WTC11 (cell line): ENCODE measurements around the gene B3GALNT1. TPM values are rescaled to one million over a fixed set of nuclear protein-coding genes. Genes with fewer than 3 reads are reported as not detected.
"Not testable (repeated sequence)": the region's sequence is repeated elsewhere in the genome, so short reads cannot be mapped to it uniquely, and the experiment has no call there.

ENCODE experiments used
- ATAC-seq: fragments of 200-7000 bp; cut with Tn5 transposase; 2 replicates; pipeline ENCODE4 v1.10.0; 2021; ENCODE audit warnings: mild to moderate bottlenecking, moderate library complexity
- CTCF ChIA-PET: fragments of 300-600 bp; sonication (Branson Sonifier 250); formaldehyde crosslinking; loops from one replicate; lab custom pipeline; 2021; ENCODE audit warnings: antibody characterized with exemption; lab: Charles Lee
- POLR2A ChIA-PET: fragments of 350-600 bp; sonication (Branson Sonifier 250); formaldehyde crosslinking; loops from one replicate; lab custom pipeline; 2021; ENCODE audit warnings: antibody characterized with exemption; lab: Charles Lee
- DNase-seq: peaks from one replicate; pipeline ENCODE4 v3.0.0; 2021; ENCODE audit warnings: low spot score
- H3K27ac Mint-ChIP-seq: 2 replicates; pipeline ENCODE4 v1.8.0; 2021; ENCODE audit warnings: mixed read lengths
- H3K27me3 Mint-ChIP-seq: 2 replicates; pipeline ENCODE4 v1.8.0; 2021; ENCODE audit warnings: low read depth, mild to moderate bottlenecking, moderate library complexity, mixed read lengths
- H3K36me3 Mint-ChIP-seq: 2 replicates; pipeline ENCODE4 v1.8.0; 2021; ENCODE audit warnings: mixed read lengths
- H3K4me1 Mint-ChIP-seq: 2 replicates; pipeline ENCODE4 v1.8.0; 2022; ENCODE audit warnings: mixed read lengths
- H3K4me3 Mint-ChIP-seq: 2 replicates; pipeline ENCODE4 v1.8.0; 2021; ENCODE audit warnings: mild to moderate bottlenecking, moderate library complexity, mixed read lengths
- H3K9me3 Mint-ChIP-seq: 2 replicates; pipeline ENCODE4 v1.8.0; 2021; ENCODE audit warnings: mixed read lengths
- NFE2L1 ChIP-seq: sonication (generic); formaldehyde crosslinking; IDR thresholded peaks from 2 replicates; pipeline ENCODE4 v1.8.1; 2023; ENCODE audit warnings: missing genetic modification reagents
- OVOL2 ChIP-seq: fragments of 250-450 bp; sonication (Bioruptor Pico); IDR thresholded peaks from 2 replicates; pipeline ENCODE4 v1.9.0; 2021; ENCODE audit warnings: mild to moderate bottlenecking, borderline replicate concordance
- ZNF317 ChIP-seq: sonication (generic); formaldehyde crosslinking; IDR thresholded peaks from 2 replicates; pipeline ENCODE4 v1.8.1; 2023; ENCODE audit warnings: low read depth, mild to moderate bottlenecking, moderate library complexity, missing genetic modification reagents, borderline replicate concordance
- total RNA-seq: library from RNA; stranded (reverse); gene quantifications from 3 replicates; pipeline ENCODE4 v1.2.3, GENCODE V29; 2021
- TF ChIP-seq, protein P1 (sequence below): sonication (generic); formaldehyde crosslinking; IDR thresholded peaks from 2 replicates; pipeline ENCODE4 v1.8.0; 2023; ENCODE audit warnings: missing genetic modification reagents, mild to moderate bottlenecking, borderline replicate concordance
- TF ChIP-seq, protein P2 (sequence below): fragments of 250-450 bp; sonication (Bioruptor Pico); IDR thresholded peaks from 2 replicates; pipeline ENCODE4 v1.9.0; 2021; ENCODE audit warnings: mild to moderate bottlenecking
- TF ChIP-seq, protein P3 (sequence below): sonication (generic); formaldehyde crosslinking; IDR thresholded peaks from 2 replicates; pipeline ENCODE4 v1.8.1; 2023; ENCODE audit warnings: mild to moderate bottlenecking, moderate library complexity, missing genetic modification reagents
- TF ChIP-seq, protein P4 (sequence below): sonication (generic); formaldehyde crosslinking; IDR thresholded peaks from 2 replicates; pipeline ENCODE4 v1.8.1; 2023; ENCODE audit warnings: mild to moderate bottlenecking, missing genetic modification reagents, moderate library complexity

Gene B3GALNT1
- total RNA-seq, 1 experiment from 2014 or later: 4.2 TPM

DNA sequence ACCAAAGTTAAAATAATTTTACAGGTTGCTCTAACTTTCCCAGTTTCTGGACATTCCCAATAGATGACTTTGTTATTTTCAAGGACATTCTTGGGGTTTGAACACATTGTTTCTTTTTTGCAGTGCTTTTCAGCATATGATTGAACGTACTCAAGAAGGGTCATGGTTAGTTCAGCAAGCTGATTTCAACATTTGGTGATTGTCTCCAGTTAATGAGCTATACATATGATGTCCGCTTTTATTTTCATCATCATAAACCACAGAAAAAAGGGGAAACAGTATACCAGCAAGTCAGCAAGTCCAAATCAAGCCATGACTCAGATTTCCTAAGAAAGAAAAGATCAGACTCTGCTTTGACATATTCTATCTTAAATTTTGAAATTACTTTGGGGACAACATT is 69.4 kb downstream of the B3GALNT1 start (continued):
- TF ChIP-seq NFE2L1 (CRISPR knock-in tag) (no peak), ZNF317 (CRISPR knock-in tag) (no peak), OVOL2 (CRISPR knock-in tag) (no peak)
- TF ChIP-seq, protein P1, sequence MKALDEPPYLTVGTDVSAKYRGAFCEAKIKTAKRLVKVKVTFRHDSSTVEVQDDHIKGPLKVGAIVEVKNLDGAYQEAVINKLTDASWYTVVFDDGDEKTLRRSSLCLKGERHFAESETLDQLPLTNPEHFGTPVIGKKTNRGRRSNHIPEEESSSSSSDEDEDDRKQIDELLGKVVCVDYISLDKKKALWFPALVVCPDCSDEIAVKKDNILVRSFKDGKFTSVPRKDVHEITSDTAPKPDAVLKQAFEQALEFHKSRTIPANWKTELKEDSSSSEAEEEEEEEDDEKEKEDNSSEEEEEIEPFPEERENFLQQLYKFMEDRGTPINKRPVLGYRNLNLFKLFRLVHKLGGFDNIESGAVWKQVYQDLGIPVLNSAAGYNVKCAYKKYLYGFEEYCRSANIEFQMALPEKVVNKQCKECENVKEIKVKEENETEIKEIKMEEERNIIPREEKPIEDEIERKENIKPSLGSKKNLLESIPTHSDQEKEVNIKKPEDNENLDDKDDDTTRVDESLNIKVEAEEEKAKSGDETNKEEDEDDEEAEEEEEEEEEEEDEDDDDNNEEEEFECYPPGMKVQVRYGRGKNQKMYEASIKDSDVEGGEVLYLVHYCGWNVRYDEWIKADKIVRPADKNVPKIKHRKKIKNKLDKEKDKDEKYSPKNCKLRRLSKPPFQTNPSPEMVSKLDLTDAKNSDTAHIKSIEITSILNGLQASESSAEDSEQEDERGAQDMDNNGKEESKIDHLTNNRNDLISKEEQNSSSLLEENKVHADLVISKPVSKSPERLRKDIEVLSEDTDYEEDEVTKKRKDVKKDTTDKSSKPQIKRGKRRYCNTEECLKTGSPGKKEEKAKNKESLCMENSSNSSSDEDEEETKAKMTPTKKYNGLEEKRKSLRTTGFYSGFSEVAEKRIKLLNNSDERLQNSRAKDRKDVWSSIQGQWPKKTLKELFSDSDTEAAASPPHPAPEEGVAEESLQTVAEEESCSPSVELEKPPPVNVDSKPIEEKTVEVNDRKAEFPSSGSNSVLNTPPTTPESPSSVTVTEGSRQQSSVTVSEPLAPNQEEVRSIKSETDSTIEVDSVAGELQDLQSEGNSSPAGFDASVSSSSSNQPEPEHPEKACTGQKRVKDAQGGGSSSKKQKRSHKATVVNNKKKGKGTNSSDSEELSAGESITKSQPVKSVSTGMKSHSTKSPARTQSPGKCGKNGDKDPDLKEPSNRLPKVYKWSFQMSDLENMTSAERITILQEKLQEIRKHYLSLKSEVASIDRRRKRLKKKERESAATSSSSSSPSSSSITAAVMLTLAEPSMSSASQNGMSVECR (CRISPR knock-in tag): no peak
- TF ChIP-seq, protein P2, sequence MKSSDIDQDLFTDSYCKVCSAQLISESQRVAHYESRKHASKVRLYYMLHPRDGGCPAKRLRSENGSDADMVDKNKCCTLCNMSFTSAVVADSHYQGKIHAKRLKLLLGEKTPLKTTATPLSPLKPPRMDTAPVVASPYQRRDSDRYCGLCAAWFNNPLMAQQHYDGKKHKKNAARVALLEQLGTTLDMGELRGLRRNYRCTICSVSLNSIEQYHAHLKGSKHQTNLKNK: no peak
- TF ChIP-seq, protein P3, sequence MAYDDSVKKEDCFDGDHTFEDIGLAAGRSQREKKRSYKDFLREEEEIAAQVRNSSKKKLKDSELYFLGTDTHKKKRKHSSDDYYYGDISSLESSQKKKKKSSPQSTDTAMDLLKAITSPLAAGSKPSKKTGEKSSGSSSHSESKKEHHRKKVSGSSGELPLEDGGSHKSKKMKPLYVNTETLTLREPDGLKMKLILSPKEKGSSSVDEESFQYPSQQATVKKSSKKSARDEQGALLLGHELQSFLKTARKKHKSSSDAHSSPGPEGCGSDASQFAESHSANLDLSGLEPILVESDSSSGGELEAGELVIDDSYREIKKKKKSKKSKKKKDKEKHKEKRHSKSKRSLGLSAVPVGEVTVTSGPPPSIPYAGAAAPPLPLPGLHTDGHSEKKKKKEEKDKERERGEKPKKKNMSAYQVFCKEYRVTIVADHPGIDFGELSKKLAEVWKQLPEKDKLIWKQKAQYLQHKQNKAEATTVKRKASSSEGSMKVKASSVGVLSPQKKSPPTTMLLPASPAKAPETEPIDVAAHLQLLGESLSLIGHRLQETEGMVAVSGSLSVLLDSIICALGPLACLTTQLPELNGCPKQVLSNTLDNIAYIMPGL (CRISPR knock-in tag): no peak
- TF ChIP-seq, protein P4, sequence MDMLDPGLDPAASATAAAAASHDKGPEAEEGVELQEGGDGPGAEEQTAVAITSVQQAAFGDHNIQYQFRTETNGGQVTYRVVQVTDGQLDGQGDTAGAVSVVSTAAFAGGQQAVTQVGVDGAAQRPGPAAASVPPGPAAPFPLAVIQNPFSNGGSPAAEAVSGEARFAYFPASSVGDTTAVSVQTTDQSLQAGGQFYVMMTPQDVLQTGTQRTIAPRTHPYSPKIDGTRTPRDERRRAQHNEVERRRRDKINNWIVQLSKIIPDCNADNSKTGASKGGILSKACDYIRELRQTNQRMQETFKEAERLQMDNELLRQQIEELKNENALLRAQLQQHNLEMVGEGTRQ (CRISPR knock-in tag): no peak

DNA sequence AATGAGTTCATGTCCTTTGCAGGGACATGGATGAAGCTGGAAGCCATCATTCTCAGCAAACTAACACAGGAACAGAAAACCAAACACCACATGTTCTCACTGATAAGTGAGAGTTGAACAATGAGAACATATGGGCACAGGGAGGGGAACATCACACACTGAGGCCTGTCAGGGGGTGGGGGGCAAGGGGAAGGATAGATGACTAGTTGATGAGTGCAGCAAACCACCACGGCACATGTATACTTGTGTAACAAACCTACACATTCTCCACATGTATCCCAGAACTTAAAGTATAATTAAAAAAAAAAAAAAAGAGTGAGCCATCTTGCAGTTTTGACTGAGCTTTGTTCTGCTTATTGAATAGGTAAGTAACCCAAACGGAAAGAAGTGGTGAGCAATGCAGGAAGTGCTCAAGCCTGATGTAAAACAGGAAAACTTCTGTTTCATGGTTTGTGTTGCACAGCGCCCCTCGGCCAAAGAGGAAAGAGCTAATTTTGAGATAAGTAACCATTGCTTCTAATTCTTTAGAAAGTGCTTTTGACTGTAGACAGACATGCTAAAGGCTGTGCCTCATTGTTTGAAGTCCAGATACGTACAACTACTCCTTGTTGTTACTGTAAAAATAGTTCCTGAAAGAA is 70.1 kb downstream of the B3GALNT1 start:
- POLR2A ChIA-PET, CTCF ChIA-PET: not testable (repeated sequence)

More for the DNA sequence above, 70.1 kb downstream of the B3GALNT1 start:
- Mint-ChIP-seq H3K36me3 (peaks cover 17% of the 10 kb centered on the region), H3K9me3 (peaks cover 29% of the 10 kb centered on the region)
- DNase-seq, ATAC-seq, H3K27me3 Mint-ChIP-seq, H3K4me3 Mint-ChIP-seq, H3K27ac Mint-ChIP-seq, H3K4me1 Mint-ChIP-seq: not testable (repeated sequence)

Other genes starting within 250 kb of the B3GALNT1 start
- 53.3 to 56.3 TPM (median 54.5 TPM) in 3 replicates for gene NMD3, start 116.0 kb upstream of the B3GALNT1 start, total RNA-seq